GM12892 (cell line): ENCODE measurements around the gene OR51I2.

ENCODE experiments used
- POLR2A ChIP-seq: IDR thresholded peaks from 2 replicates; pipeline ENCODE4 v1.6.1; 2011; ENCODE audit warnings: low read depth, low read length, control low read depth
- TAF1 ChIP-seq: IDR thresholded peaks from 2 replicates; pipeline ENCODE4 v1.6.1; 2011; ENCODE audit warnings: low read depth, mild to moderate bottlenecking, control low read depth, low read length, borderline replicate concordance

DNA sequence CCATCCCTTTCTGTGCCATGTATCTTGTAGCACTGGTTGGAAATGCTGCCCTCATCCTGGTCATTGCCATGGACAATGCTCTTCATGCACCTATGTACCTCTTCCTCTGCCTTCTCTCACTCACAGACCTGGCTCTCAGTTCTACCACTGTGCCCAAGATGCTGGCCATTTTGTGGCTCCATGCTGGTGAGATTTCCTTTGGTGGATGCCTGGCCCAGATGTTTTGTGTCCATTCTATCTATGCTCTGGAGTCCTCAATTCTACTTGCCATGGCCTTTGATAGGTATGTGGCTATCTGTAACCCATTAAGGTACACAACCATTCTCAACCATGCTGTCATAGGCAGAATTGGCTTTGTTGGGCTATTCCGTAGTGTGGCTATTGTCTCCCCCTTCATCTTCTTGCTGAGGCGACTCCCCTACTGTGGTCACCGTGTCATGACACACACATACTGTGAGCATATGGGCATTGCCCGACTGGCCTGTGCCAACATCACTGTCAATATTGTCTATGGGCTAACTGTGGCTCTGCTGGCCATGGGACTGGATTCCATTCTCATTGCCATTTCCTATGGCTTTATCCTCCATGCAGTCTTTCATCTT is 39.8 kb downstream of the OR51I2 start:
- TF ChIP-seq TAF1: no peak
- TF ChIP-seq POLR2A: no peak
